HepG2 (cell line): ENCODE data around the gene AIF1. TPM values are rescaled to one million over a fixed set of nuclear protein-coding genes. Genes with fewer than 3 reads are reported as not detected.

ENCODE experiments used
- ARHGAP35 ChIP-seq: sonication (generic); formaldehyde crosslinking; IDR thresholded peaks from 2 replicates; pipeline ENCODE4 v1.9.0; 2022; ENCODE audit warnings: mild to moderate bottlenecking, inconsistent platforms, moderate library complexity, missing genetic modification reagents, borderline replicate concordance
- HOXD1 ChIP-seq: sonication (generic); formaldehyde crosslinking; IDR thresholded peaks from 2 replicates; pipeline ENCODE4 v1.5.0; 2020; ENCODE audit warnings: missing genetic modification reagents
- MBNL3 ChIP-seq: fragments of 250-450 bp; sonication (Bioruptor Pico); conservative IDR thresholded peaks from 2 replicates; pipeline ENCODE4 v1.8.0; 2022; ENCODE audit warnings: mild to moderate bottlenecking, inconsistent platforms
- MYC ChIP-seq: sonication (generic); formaldehyde crosslinking; IDR thresholded peaks from 2 replicates; pipeline ENCODE4 v1.9.0; 2021; ENCODE audit warnings: missing genetic modification reagents, borderline replicate concordance
- RBFOX2 ChIP-seq: fragments of 200-400 bp; formaldehyde crosslinking; IDR thresholded peaks from 2 replicates; pipeline ENCODE4 v1.6.1; 2017; ENCODE audit warnings: low read depth, mild to moderate bottlenecking, low read length
- ZNF441 ChIP-seq: sonication (generic); formaldehyde crosslinking; IDR thresholded peaks from 2 replicates; pipeline ENCODE4 v1.7.0; 2021; ENCODE audit warnings: missing genetic modification reagents, borderline replicate concordance
- polyA plus RNA-seq, 8 experiments: library from polyadenylated mRNA; depleted of rRNA in 3 of 8; stranded (reverse) in 7 of 8; unstranded in 1 of 8; fragments of >200 nt; fragmentation: Illumina TruSeq in 4 of 8; extraction: Trizol in 4 of 8; gene quantifications; 2 replicates each; pipeline versions ENCODE4 v1.2.1 to v1.2.3, GENCODE V29; 2011 to 2016; ENCODE audit warnings: low read depth in 4 of 8, missing spikeins in 1 of 8, mixed read lengths in 1 of 8; ENCODE audit not compliant: insufficient read depth in 1 of 8
- total RNA-seq, 5 experiments: library from RNA; depleted of rRNA; stranded (reverse); fragments of >200 nt; fragmentation: Illumina TruSeq; extraction: Trizol; gene quantifications; 2 replicates each; pipeline ENCODE4 v1.2.3, GENCODE V29; 2016; ENCODE audit warnings: low read depth in 1 of 5
- TF ChIP-seq, protein P1 (sequence below): sonication (generic); formaldehyde crosslinking; conservative IDR thresholded peaks from 2 replicates; pipeline ENCODE4 v1.4.0; 2020; ENCODE audit warnings: missing genetic modification reagents
- TF ChIP-seq, protein P2 (sequence below), 2 experiments: sonication (generic) in 1 of 2; formaldehyde crosslinking in 1 of 2; IDR thresholded peaks; 2 replicates each; pipeline versions ENCODE4 v1.6.1 to v1.9.0; 2014 to 2022; ENCODE audit warnings: antibody characterized with exemption in 1 of 2, borderline replicate concordance in 1 of 2, inconsistent platforms in 1 of 2, low read depth in 1 of 2, missing genetic modification reagents in 1 of 2
- TF ChIP-seq, protein P3 (sequence below): sonication (generic); formaldehyde crosslinking; IDR thresholded peaks from 2 replicates; pipeline ENCODE4 v1.9.0; 2021; ENCODE audit warnings: missing genetic modification reagents, mild to moderate bottlenecking, borderline replicate concordance
- TF ChIP-seq, protein P4 (sequence below): sonication (generic); formaldehyde crosslinking; IDR thresholded peaks from 2 replicates; pipeline ENCODE4 v1.5.1; 2020; ENCODE audit warnings: missing genetic modification reagents, mild to moderate bottlenecking, borderline replicate concordance
- TF ChIP-seq, protein P5 (sequence below): sonication (generic); formaldehyde crosslinking; IDR thresholded peaks from 2 replicates; pipeline ENCODE4 v1.5.1; 2020; ENCODE audit warnings: mild to moderate bottlenecking, moderate library complexity, missing genetic modification reagents

AIF1 gene
- total and polyA plus RNA-seq, 2 of the 13 experiments (the other 11 are each of a cell fraction or from before 2014, with no cell fraction given), result 1.5 TPM; not detected in 1

DNA sequence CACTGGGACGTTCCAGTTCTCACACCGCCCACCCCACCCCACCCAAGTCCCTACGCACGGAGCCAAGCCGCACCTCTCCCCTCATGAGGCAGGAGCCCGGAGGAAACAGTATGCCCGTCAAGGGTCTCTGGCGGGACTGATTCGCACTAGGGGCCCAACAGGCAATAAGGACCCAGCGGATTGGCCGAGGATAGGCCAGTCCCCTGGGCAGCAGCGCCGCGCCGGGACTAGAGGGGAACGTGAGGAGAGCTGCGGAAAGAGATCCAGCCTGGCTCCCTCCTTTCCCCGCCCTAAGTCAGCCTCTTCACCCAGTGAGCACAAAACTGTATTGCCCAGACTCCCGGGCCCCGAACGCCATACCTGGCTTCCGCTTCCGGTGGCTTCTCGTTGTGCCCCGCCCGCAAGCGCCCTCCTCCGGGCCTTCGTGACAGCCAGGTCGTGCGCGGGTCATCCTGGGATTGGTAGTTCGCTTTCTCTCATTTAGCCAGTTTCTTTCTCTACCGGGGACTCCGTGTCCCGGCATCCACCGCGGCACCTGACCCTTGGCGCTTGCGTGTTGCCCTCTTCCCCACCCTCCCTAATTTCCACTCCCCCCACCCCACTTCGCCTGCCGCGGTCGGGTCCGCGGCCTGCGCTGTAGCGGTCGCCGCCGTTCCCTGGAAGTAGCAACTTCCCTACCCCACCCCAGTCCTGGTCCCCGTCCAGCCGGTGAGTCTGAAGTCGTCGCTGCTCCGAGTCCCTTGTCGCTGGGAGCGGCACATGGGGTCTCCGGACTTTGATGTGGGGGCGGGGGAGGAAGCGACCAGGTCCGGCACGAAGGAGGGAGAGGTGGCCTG lies 50.7 kb downstream of the AIF1 start, which contains the start of gene CSNK2B (continued):
- TF ChIP-seq, protein P1, sequence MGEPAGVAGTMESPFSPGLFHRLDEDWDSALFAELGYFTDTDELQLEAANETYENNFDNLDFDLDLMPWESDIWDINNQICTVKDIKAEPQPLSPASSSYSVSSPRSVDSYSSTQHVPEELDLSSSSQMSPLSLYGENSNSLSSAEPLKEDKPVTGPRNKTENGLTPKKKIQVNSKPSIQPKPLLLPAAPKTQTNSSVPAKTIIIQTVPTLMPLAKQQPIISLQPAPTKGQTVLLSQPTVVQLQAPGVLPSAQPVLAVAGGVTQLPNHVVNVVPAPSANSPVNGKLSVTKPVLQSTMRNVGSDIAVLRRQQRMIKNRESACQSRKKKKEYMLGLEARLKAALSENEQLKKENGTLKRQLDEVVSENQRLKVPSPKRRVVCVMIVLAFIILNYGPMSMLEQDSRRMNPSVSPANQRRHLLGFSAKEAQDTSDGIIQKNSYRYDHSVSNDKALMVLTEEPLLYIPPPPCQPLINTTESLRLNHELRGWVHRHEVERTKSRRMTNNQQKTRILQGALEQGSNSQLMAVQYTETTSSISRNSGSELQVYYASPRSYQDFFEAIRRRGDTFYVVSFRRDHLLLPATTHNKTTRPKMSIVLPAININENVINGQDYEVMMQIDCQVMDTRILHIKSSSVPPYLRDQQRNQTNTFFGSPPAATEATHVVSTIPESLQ, result no peak
- TF ChIP-seq, protein P2, sequence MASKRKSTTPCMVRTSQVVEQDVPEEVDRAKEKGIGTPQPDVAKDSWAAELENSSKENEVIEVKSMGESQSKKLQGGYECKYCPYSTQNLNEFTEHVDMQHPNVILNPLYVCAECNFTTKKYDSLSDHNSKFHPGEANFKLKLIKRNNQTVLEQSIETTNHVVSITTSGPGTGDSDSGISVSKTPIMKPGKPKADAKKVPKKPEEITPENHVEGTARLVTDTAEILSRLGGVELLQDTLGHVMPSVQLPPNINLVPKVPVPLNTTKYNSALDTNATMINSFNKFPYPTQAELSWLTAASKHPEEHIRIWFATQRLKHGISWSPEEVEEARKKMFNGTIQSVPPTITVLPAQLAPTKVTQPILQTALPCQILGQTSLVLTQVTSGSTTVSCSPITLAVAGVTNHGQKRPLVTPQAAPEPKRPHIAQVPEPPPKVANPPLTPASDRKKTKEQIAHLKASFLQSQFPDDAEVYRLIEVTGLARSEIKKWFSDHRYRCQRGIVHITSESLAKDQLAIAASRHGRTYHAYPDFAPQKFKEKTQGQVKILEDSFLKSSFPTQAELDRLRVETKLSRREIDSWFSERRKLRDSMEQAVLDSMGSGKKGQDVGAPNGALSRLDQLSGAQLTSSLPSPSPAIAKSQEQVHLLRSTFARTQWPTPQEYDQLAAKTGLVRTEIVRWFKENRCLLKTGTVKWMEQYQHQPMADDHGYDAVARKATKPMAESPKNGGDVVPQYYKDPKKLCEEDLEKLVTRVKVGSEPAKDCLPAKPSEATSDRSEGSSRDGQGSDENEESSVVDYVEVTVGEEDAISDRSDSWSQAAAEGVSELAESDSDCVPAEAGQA (IDR thresholded peaks at IDR 0.05; ENCODE audit: low read depth), result no peak
- TF ChIP-seq, protein P2 (CRISPR knock-in tag; IDR thresholded peaks at IDR 0.05; ENCODE audit: borderline replicate concordance), result 0 out of 2 replicates have a peak, but pooled peaks have one; percentile 34
- no peak for TF ChIP-seq MBNL3 (CRISPR knock-in tag)
- peak; percentile 94 for TF ChIP-seq RBFOX2
- TF ChIP-seq MYC (CRISPR knock-in tag), result peak; percentile 74; the same call in 1 of the 2 replicates
- TF ChIP-seq HOXD1 (CRISPR knock-in tag), result no peak; the same call in 1 of the 2 replicates
- TF ChIP-seq, protein P3, sequence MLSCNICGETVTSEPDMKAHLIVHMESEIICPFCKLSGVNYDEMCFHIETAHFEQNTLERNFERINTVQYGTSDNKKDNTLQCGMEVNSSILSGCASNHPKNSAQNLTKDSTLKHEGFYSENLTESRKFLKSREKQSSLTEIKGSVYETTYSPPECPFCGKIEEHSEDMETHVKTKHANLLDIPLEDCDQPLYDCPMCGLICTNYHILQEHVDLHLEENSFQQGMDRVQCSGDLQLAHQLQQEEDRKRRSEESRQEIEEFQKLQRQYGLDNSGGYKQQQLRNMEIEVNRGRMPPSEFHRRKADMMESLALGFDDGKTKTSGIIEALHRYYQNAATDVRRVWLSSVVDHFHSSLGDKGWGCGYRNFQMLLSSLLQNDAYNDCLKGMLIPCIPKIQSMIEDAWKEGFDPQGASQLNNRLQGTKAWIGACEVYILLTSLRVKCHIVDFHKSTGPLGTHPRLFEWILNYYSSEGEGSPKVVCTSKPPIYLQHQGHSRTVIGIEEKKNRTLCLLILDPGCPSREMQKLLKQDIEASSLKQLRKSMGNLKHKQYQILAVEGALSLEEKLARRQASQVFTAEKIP (CRISPR knock-in tag), result no peak
- TF ChIP-seq ZNF441, result no peak
- TF ChIP-seq ARHGAP35, result 0 out of 2 replicates have a peak, but pooled peaks have one; percentile 13
- TF ChIP-seq, protein P4, sequence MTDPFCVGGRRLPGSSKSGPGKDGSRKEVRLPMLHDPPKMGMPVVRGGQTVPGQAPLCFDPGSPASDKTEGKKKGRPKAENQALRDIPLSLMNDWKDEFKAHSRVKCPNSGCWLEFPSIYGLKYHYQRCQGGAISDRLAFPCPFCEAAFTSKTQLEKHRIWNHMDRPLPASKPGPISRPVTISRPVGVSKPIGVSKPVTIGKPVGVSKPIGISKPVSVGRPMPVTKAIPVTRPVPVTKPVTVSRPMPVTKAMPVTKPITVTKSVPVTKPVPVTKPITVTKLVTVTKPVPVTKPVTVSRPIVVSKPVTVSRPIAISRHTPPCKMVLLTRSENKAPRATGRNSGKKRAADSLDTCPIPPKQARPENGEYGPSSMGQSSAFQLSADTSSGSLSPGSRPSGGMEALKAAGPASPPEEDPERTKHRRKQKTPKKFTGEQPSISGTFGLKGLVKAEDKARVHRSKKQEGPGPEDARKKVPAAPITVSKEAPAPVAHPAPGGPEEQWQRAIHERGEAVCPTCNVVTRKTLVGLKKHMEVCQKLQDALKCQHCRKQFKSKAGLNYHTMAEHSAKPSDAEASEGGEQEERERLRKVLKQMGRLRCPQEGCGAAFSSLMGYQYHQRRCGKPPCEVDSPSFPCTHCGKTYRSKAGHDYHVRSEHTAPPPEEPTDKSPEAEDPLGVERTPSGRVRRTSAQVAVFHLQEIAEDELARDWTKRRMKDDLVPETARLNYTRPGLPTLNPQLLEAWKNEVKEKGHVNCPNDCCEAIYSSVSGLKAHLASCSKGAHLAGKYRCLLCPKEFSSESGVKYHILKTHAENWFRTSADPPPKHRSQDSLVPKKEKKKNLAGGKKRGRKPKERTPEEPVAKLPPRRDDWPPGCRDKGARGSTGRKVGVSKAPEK (CRISPR knock-in tag), result no peak
- TF ChIP-seq, protein P5, sequence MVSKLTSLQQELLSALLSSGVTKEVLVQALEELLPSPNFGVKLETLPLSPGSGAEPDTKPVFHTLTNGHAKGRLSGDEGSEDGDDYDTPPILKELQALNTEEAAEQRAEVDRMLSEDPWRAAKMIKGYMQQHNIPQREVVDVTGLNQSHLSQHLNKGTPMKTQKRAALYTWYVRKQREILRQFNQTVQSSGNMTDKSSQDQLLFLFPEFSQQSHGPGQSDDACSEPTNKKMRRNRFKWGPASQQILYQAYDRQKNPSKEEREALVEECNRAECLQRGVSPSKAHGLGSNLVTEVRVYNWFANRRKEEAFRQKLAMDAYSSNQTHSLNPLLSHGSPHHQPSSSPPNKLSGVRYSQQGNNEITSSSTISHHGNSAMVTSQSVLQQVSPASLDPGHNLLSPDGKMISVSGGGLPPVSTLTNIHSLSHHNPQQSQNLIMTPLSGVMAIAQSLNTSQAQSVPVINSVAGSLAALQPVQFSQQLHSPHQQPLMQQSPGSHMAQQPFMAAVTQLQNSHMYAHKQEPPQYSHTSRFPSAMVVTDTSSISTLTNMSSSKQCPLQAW (CRISPR knock-in tag), result peak; percentile 76
